HG03135 (cell line): ENCODE measurements around the gene APBB1.
A peak's percentile ranks its signal among the peaks of the same experiment; 100 is the strongest.

Experiments
- ATAC-seq: cut with Tn5 transposase; IDR thresholded peaks from one replicate; pipeline ENCODE4 v1.9.1; 2021; ENCODE audit warnings: mild to moderate bottlenecking, moderate library complexity; ENCODE audit not compliant: unreplicated experiment

Gene APBB1

GRCh38 chr11:6354651-6355485 lies 64.0 kb downstream of the APBB1 start:
- ATAC-seq, result no peak

DNA sequence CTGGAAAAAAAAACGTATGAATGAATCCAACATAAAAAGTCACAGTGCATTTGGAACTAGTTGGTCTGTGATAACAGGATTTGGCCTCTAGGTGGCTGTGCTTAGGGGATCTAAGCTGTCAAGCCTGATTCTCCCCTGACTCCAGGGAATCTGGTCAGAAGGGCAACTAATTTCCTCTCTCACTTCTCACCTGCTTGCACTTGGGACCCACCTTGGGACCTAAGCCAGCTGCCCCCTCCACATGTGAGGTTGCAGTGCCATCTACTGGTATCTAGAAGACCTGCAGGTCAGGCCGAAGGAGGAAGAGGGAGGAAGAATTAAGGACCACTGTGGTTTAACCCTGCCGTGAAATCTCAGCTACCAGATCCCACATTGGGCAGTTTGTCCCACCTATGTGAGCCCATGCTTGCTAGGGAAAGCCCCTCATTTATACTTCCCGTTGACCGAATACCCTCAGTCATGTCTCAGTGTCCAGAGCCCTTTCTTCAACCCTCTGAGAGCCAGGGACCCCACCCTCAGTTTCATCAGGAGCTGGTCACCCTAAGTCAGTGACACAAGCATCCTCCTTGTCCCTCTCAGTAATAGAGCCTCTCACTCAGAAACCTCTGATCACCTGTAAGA lies 65.4 kb downstream of the APBB1 start:
- ATAC-seq, result peak; percentile 76

GRCh38 chr11:6351782-6352382 lies 67.0 kb downstream of the APBB1 start:
- ATAC-seq, result no peak

DNA sequence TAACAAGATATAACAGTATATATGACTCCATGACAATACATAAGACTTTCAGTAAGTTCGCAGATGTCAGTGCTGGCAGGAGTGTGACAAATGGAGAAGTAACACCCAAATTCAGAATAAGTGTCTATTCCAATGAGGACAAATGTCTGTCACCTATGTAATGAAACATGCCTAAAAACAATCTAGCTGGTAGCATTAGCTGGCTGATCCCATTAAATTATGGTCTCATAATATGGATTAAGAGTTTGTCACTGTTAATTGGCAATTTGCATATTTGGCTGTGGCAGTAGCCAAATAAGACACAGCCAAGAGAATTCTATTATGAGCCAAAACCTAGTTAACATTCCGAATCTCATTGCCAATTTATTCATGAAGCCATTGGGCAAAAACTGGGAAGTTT lies 68.4 kb downstream of the APBB1 start:
- no peak for ATAC-seq

DNA sequence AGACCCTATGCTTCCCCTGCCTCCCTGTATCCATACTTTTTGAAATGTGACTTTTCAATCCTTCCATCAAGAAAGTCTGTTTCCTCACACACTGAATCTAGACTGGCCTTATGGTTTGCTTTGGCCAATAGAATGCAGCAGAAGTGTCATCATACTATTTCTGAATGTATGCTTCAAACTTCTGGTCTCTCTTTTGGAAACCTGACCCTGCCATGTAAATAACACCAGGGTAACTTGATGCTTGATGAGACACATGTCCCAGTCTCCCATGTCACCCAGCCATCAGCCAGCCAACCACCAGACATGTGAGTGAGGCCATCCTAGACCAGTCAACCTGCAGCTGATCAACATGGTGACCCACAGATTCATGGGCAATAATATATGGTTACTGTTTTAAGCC lies 68.9 kb downstream of the APBB1 start:
- no peak for ATAC-seq

DNA sequence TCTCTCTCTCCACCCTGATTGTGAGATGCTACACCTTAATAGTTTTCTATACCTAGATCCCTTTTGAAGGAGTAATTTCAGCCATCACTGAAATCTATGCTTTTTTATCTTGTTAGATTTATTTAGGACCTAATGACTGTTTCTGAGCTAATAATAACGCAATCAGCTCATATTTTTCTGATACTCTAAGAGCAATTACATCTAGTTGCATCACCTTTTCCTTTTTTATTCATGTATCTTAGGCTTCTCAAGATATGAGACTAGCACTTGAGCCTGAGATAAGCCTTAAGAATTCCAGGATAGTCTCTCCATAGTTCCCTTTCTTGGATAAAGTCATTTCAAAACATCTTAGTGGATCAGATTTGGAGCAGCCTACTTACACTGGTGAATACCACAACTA lies 73.5 kb downstream of the APBB1 start:
- ATAC-seq, result no peak
